HepG2 (cell line): Measurements from ENCODE around the gene SULT1A3. TPM values are rescaled to one million over a fixed set of nuclear protein-coding genes. Genes with fewer than 3 reads are reported as not detected.

Experiments used
- ATAC-seq: fragments of 200-7000 bp; cut with Tn5 transposase; 3 replicates; pipeline ENCODE4 v1.9.1; 2020; ENCODE audit warnings: mild to moderate bottlenecking, moderate library complexity
- BruUV-seq: library from RNA; stranded (reverse); fragments of 400-500 nt; replicated peaks from 2 replicates; lab custom pipeline; 2021; lab: Mats Ljungman, UMichigan
- CTCF ChIA-PET: fragments of 300-600 bp; formaldehyde crosslinking; extraction: SDS; loops from one replicate; lab custom pipeline; 2021; ENCODE audit warnings: low total read pairs, inconsistent platforms, low intra/inter-chr PET ratio; lab: Yijun Ruan, JAX
- POLR2A ChIA-PET: fragments of 350-600 bp; sonication (Branson Sonifier 250); formaldehyde crosslinking; loops from one replicate; lab custom pipeline; 2020; ENCODE audit warnings: antibody characterized with exemption, inconsistent platforms; lab: Yijun Ruan, JAX
- DNase-seq: peaks from one replicate; pipeline ENCODE4 v3.0.0-alpha.2; 2015; ENCODE audit warnings: low spot score
- FAIRE-seq: peaks from 3 replicates; lab custom pipeline; 2011; peaks lifted over from hg19 to GRCh38; lab: Jason Lieb, UNC
- H2AFZ ChIP-seq: one replicate; pipeline ENCODE4 v1.6.1; 2011; ENCODE audit warnings: low read length, inconsistent platforms
- H3K27ac ChIP-seq: fragments of 300-600 bp; 3 replicates; pipeline ENCODE4 v1.8.0; 2011; ENCODE audit warnings: mixed run types, mild to moderate bottlenecking, mixed read lengths, low read length, inconsistent platforms; ENCODE audit not compliant: insufficient read depth; ENCODE audit errors: extremely low read length
- H3K27me3 ChIP-seq, 2 experiments: fragments of 200-600 bp in 1 of 2; 2 replicates in 1 of 2; 3 replicates in 1 of 2; pipeline versions ENCODE4 v1.6.0 to v1.8.0; 2011; ENCODE audit warnings: low read length in 2 of 2, mild to moderate bottlenecking in 2 of 2, moderate library complexity in 2 of 2, inconsistent platforms in 1 of 2; ENCODE audit not compliant: insufficient read depth in 2 of 2, control insufficient read depth in 1 of 2
- H3K36me3 ChIP-seq, 2 experiments: fragments of 200-600 bp in 1 of 2; replicated peaks in 1 of 2; 2 replicates in 1 of 2; 3 replicates in 1 of 2; pipeline versions ENCODE4 v1.5.1 to v1.8.0; 2011; ENCODE audit warnings: low read length in 2 of 2, inconsistent platforms in 1 of 2; ENCODE audit not compliant: insufficient read depth in 2 of 2, control insufficient read depth in 1 of 2
- H3K4me1 ChIP-seq: 2 replicates; pipeline ENCODE4 v1.5.1; 2012; ENCODE audit warnings: low read length, inconsistent platforms; ENCODE audit not compliant: insufficient read depth
- H3K4me2 ChIP-seq: 2 replicates; pipeline ENCODE4 v1.6.0; 2011; ENCODE audit warnings: low read depth, low read length, inconsistent platforms
- H3K4me3 ChIP-seq, 3 experiments: fragments of 200-600 bp in 1 of 3; sonication (generic), shearing (Covaris generic) in 1 of 3; replicated peaks in 1 of 3; 2 replicates each; pipeline ENCODE4 v1.5.1; 2011 to 2016; ENCODE audit warnings: low read length in 3 of 3, inconsistent platforms in 2 of 3, low read depth in 2 of 3, mild to moderate bottlenecking in 2 of 3, control low read depth in 1 of 3, mixed read lengths in 1 of 3; ENCODE audit not compliant: insufficient read depth in 1 of 3
- H3K79me2 ChIP-seq: one replicate; pipeline ENCODE4 v1.6.1; 2011; ENCODE audit warnings: low read length, inconsistent platforms; ENCODE audit not compliant: insufficient read depth
- H3K9ac ChIP-seq: 2 replicates; pipeline ENCODE4 v1.6.0; 2011; ENCODE audit warnings: mild to moderate bottlenecking, low read depth, low read length, inconsistent platforms; ENCODE audit not compliant: insufficient read depth
- H3K9me3 ChIP-seq: 2 replicates; pipeline ENCODE4 v1.5.1; 2012; ENCODE audit warnings: mild to moderate bottlenecking, low read length
- H4K20me1 ChIP-seq: 2 replicates; pipeline ENCODE4 v1.6.0; 2011; ENCODE audit warnings: inconsistent platforms, mild to moderate bottlenecking, low read length, moderate library complexity; ENCODE audit not compliant: insufficient read depth
- ARNT ChIP-seq: fragments of 450-650 bp; IDR thresholded peaks from 2 replicates; pipeline ENCODE4 v1.6.1; 2017
- ATF7 ChIP-seq, 2 experiments: fragments of 450-650 bp in 1 of 2; sonication (generic) in 1 of 2; formaldehyde crosslinking in 1 of 2; IDR thresholded peaks; 2 replicates each; pipeline versions ENCODE4 v1.4.0 to v1.6.1; 2016 to 2020; ENCODE audit warnings: antibody characterized with exemption in 1 of 2, mild to moderate bottlenecking in 1 of 2, missing genetic modification reagents in 1 of 2
- HNF4A ChIP-seq: sonication (generic); formaldehyde crosslinking; IDR thresholded peaks from 2 replicates; pipeline ENCODE4 v1.4.0; 2020; ENCODE audit warnings: missing genetic modification reagents
- SATB2 ChIP-seq: sonication (generic); formaldehyde crosslinking; IDR thresholded peaks from 2 replicates; pipeline ENCODE4 v1.5.0; 2020; ENCODE audit warnings: missing genetic modification reagents
- ZMYM3 ChIP-seq: sonication (generic); formaldehyde crosslinking; IDR thresholded peaks from 2 replicates; pipeline ENCODE4 v1.5.1; 2020; ENCODE audit warnings: mild to moderate bottlenecking, missing genetic modification reagents
- ZNF121 ChIP-seq: sonication (generic); formaldehyde crosslinking; IDR thresholded peaks from 2 replicates; pipeline ENCODE4 v1.5.0; 2020; ENCODE audit warnings: mild to moderate bottlenecking, missing genetic modification reagents
- ZNF18 ChIP-seq: sonication (generic); formaldehyde crosslinking; IDR thresholded peaks from 2 replicates; pipeline ENCODE4 v1.8.0; 2022; ENCODE audit warnings: mild to moderate bottlenecking, missing genetic modification reagents; ENCODE audit not compliant: insufficient replicate concordance
- ZNF292 ChIP-seq: sonication (generic); formaldehyde crosslinking; IDR thresholded peaks from 2 replicates; pipeline ENCODE4 v1.8.1; 2022; ENCODE audit warnings: mild to moderate bottlenecking, low read depth, missing genetic modification reagents, borderline replicate concordance
- ZNF672 ChIP-seq: sonication (generic); formaldehyde crosslinking; IDR thresholded peaks from 2 replicates; pipeline ENCODE4 v1.8.1; 2022; ENCODE audit warnings: missing genetic modification reagents
- ZNF784 ChIP-seq: sonication (generic); formaldehyde crosslinking; IDR thresholded peaks from 2 replicates; pipeline ENCODE4 v1.5.1; 2020; ENCODE audit warnings: missing genetic modification reagents, mild to moderate bottlenecking, borderline replicate concordance
- WGBS: methylation state at CpG from one replicate; pipeline ENCODE4 v1.1.6; 2017; ENCODE audit warnings: low lambda C conversion rate; 5-methylcytosine and 5-hydroxymethylcytosine counted together
- in situ Hi-C: cut with HindIII; loops from 2 replicates; pipeline ENCODE4 v1.10.0; 2017; ENCODE audit warnings: low pct_unique_long_range_greater_than_20kb; ENCODE audit not compliant: extremely low pct_ligation_motif_present
- intact Hi-C: fragments of 100-400 bp; cut with micrococcal nuclease; formaldehyde crosslinking; loops from one replicate; pipeline ENCODE4 v1.10.0; 2022; ENCODE audit not compliant: unreplicated experiment
- polyA plus RNA-seq, 8 experiments: library from polyadenylated mRNA; depleted of rRNA in 3 of 8; stranded (reverse) in 7 of 8; unstranded in 1 of 8; fragments of >200 nt; fragmentation: Illumina TruSeq in 4 of 8; extraction: Trizol in 4 of 8; gene quantifications; 2 replicates each; pipeline versions ENCODE4 v1.2.1 to v1.2.3, GENCODE V29; 2011 to 2016; ENCODE audit warnings: low read depth in 4 of 8, missing spikeins in 1 of 8, mixed read lengths in 1 of 8; ENCODE audit not compliant: insufficient read depth in 1 of 8
- total RNA-seq, 5 experiments: library from RNA; depleted of rRNA; stranded (reverse); fragments of >200 nt; fragmentation: Illumina TruSeq; extraction: Trizol; gene quantifications; 2 replicates each; pipeline ENCODE4 v1.2.3, GENCODE V29; 2016; ENCODE audit warnings: low read depth in 1 of 5

Gene SULT1A3
- total and polyA plus RNA-seq, 2 of the 13 experiments (the other 11 are each of a cell fraction or from before 2014, with no cell fraction given) = 21.0 to 28.3 TPM

DNA sequence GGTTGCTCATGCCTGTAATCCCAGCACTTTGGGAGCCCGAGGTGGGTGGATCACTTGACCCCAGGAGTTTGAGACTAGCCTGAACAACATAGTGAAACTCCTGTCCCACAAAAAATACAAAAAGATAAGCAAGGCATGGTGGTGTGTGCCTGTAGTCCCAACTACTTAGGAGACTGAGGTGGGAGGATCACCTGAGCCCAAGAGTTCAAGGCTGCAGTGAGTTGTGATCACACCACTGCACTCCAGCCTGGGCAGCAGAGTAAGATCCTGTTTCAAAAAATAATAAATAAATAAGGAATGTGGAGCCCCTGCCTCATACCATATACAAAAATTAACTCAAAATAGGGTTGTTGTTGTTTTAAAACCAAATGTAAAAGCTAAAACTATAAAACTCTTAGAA lies 41.8 kb upstream of the SULT1A3 start:
- FAIRE-seq (no peak), DNase-seq (no peak), ATAC-seq (no peak)
- WGBS = 12% methylated on average over 1 of the region's 1 CpG
- in situ Hi-C loops (no loop called here), intact Hi-C loops (no loop called here)
- no peaks in the 10 kb centered on the region for H3K27me3 ChIP-seq
- no peak overlapping the region for H3K27ac ChIP-seq
- peaks cover 44% of the 10 kb centered on the region for H3K4me1 ChIP-seq
- no TSS peak for BruUV-seq
- H3K9me3 ChIP-seq = no peaks in the 10 kb centered on the region
- no peak for TF ChIP-seq ZNF672 (CRISPR knock-in tag)
- no peak for TF ChIP-seq ARNT
- peak; percentile 66 for TF ChIP-seq ZNF18
- TF ChIP-seq ZNF292 (CRISPR knock-in tag) = no peak
- peak; percentile 44; the same call in 1 of the 2 replicates for TF ChIP-seq ZMYM3 (CRISPR knock-in tag)
- TF ChIP-seq SATB2 (CRISPR knock-in tag) = no peak
- no peak for TF ChIP-seq ATF7 (IDR thresholded peaks at IDR 0.05)
- TF ChIP-seq ATF7 (CRISPR knock-in tag; IDR thresholded peaks at IDR 0.05) = no peak
- TF ChIP-seq HNF4A = 0 out of 2 replicates have a peak, but pooled peaks have one; percentile 17
- TF ChIP-seq ZNF121 (CRISPR knock-in tag) = peak; percentile 94
- no peak for TF ChIP-seq ZNF784 (CRISPR knock-in tag)
- H3K9ac ChIP-seq = no peak overlapping the region
- ChIA-PET CTCF (no interaction called here), POLR2A (no interaction called here)
- no peak overlapping the region for H3K4me2 ChIP-seq
- no peaks in the 10 kb centered on the region for H4K20me1 ChIP-seq
- no peaks in the 10 kb centered on the region for H3K36me3 ChIP-seq
- H3K4me3 ChIP-seq = no peak overlapping the region
- H2AFZ ChIP-seq = no peak overlapping the region
- no peaks in the 10 kb centered on the region for H3K79me2 ChIP-seq
